K562 (cell line): ENCODE data around the gene SLC25A45. TPM values are rescaled to one million over a fixed set of nuclear protein-coding genes. Genes with fewer than 3 reads are reported as not detected.

Experiments used
- CSDE1 ChIP-seq, 2 experiments: fragments of 450-650 bp; IDR thresholded peaks; 2 replicates each; pipeline ENCODE4 v1.6.1; 2016; ENCODE audit warnings: mild to moderate bottlenecking in 1 of 2
- E2F3 ChIP-seq: fragments of 250-450 bp; sonication (Bioruptor Pico); IDR thresholded peaks from 2 replicates; pipeline ENCODE4 v1.4.0; 2020; ENCODE audit warnings: mild to moderate bottlenecking
- FOXA3 ChIP-seq, 2 experiments: fragments of 450-650 bp in 1 of 2; sonication (generic) in 1 of 2; formaldehyde crosslinking; IDR thresholded peaks in 1 of 2; conservative IDR thresholded peaks in 1 of 2; 2 replicates each; pipeline versions ENCODE4 v1.4.0 to v1.8.0; 2020 to 2022; ENCODE audit warnings: mild to moderate bottlenecking in 2 of 2, missing genetic modification reagents in 1 of 2
- HDAC8 ChIP-seq: fragments of 450-650 bp; IDR thresholded peaks from 2 replicates; pipeline ENCODE4 v1.6.1; 2016; ENCODE audit warnings: mild to moderate bottlenecking, missing genetic modification characterization, moderate library complexity, missing compliant biosample characterization
- IFI16 ChIP-seq: fragments of 250-450 bp; sonication (Bioruptor Pico); IDR thresholded peaks from 2 replicates; pipeline ENCODE4 v2.1.2; 2022; ENCODE audit warnings: mild to moderate bottlenecking, inconsistent platforms
- PHF21A ChIP-seq: fragments of 450-650 bp; IDR thresholded peaks from 2 replicates; pipeline ENCODE4 v1.6.1; 2017; ENCODE audit warnings: low read depth, borderline replicate concordance
- PTBP1 ChIP-seq: fragments of 200-400 bp; formaldehyde crosslinking; IDR thresholded peaks from 2 replicates; pipeline ENCODE4 v1.6.1; 2017; ENCODE audit warnings: low read depth, low read length
- RBBP5 ChIP-seq: fragments of 200-600 bp; sonication (generic); IDR thresholded peaks from 2 replicates; pipeline ENCODE4 v1.6.1; 2012; ENCODE audit warnings: borderline replicate concordance, mild to moderate bottlenecking, low read length, control low read depth, inconsistent platforms; ENCODE audit not compliant: insufficient read depth, poor library complexity, severe bottlenecking
- RUNX1 ChIP-seq: sonication (generic); IDR thresholded peaks from 2 replicates; pipeline ENCODE4 v1.6.1; 2016; ENCODE audit warnings: antibody characterized with exemption, low read depth
- STAT5A ChIP-seq: IDR thresholded peaks from 2 replicates; pipeline ENCODE4 v1.6.1; 2012; ENCODE audit warnings: low read length, inconsistent platforms, borderline replicate concordance
- SUPT5H ChIP-seq: fragments of 450-650 bp; IDR thresholded peaks from 2 replicates; pipeline ENCODE4 v1.6.1; 2016
- TEAD2 ChIP-seq: fragments of 450-650 bp; IDR thresholded peaks from 2 replicates; pipeline ENCODE4 v1.6.1; 2016; ENCODE audit warnings: missing genetic modification characterization, control low read depth, missing compliant biosample characterization
- ZKSCAN8 ChIP-seq: fragments of 200-800 bp; sonication (Bioruptor generic); IDR thresholded peaks from 2 replicates; pipeline ENCODE4 v1.6.1; 2016; ENCODE audit warnings: missing genetic modification characterization, missing compliant biosample characterization
- ZNF165 ChIP-seq: fragments of 250-450 bp; sonication (Bioruptor Pico); IDR thresholded peaks from 2 replicates; pipeline ENCODE4 v1.4.0; 2020; ENCODE audit warnings: borderline replicate concordance
- ZNF445 ChIP-seq: fragments of 250-450 bp; sonication (Bioruptor Pico); IDR thresholded peaks from 2 replicates; pipeline ENCODE4 v1.4.0; 2020; ENCODE audit warnings: low read depth, mild to moderate bottlenecking, moderate library complexity
- ZNF551 ChIP-seq: fragments of 250-450 bp; sonication (Bioruptor Pico); IDR thresholded peaks from 2 replicates; pipeline ENCODE4 v1.5.0; 2021; ENCODE audit warnings: mild to moderate bottlenecking, moderate library complexity
- ZNF561 ChIP-seq: fragments of 450-650 bp; formaldehyde crosslinking; conservative IDR thresholded peaks from 2 replicates; pipeline ENCODE4 v1.4.0; 2020; ENCODE audit warnings: mild to moderate bottlenecking, moderate library complexity
- ZNF696 ChIP-seq: fragments of 250-450 bp; sonication (Bioruptor Pico); conservative IDR thresholded peaks from 2 replicates; pipeline ENCODE4 v1.4.0; 2020; ENCODE audit warnings: mild to moderate bottlenecking, moderate library complexity
- ZNF830 ChIP-seq: fragments of 250-450 bp; sonication (Bioruptor Pico); IDR thresholded peaks from 2 replicates; pipeline ENCODE4 v1.5.0; 2021; ENCODE audit warnings: mild to moderate bottlenecking
- polyA plus RNA-seq, 8 experiments: library from polyadenylated mRNA; depleted of rRNA in 4 of 8; stranded (reverse) in 5 of 8; unstranded in 3 of 8; fragments of >200 nt; fragmentation: Nextera tagmentation in 2 of 8; fragmentation: Illumina TruSeq in 1 of 8; extraction: Ambion mirVana in 2 of 8; extraction: Trizol in 1 of 8; gene quantifications; 2 replicates each; pipeline versions ENCODE4 v1.2.1 to v1.2.3, GENCODE V29; 2011 to 2014; ENCODE audit warnings: inconsistent platforms in 1 of 8, missing spikeins in 1 of 8
- total RNA-seq, 7 experiments: library from RNA; depleted of rRNA in 6 of 7; stranded (reverse); fragments of >200 nt in 6 of 7; fragmentation: Illumina TruSeq in 2 of 7; extraction: Trizol in 2 of 7; gene quantifications; 2 replicates each; pipeline versions ENCODE4 v1.2.1 to v1.2.3, GENCODE V29; 2011 to 2021; ENCODE audit warnings: low replicate concordance in 1 of 7
- TF ChIP-seq, protein P1 (sequence below): sonication (generic); formaldehyde crosslinking; IDR thresholded peaks from 2 replicates; pipeline ENCODE4 v1.8.0; 2023; ENCODE audit warnings: missing genetic modification reagents, mild to moderate bottlenecking, borderline replicate concordance
- TF ChIP-seq, protein P2 (sequence below), 2 experiments: fragments of 450-650 bp; IDR thresholded peaks; 2 replicates each; pipeline ENCODE4 v1.6.1; 2016
- TF ChIP-seq, protein P3 (sequence below): fragments of 250-450 bp; sonication (Bioruptor Pico); IDR thresholded peaks from 2 replicates; pipeline ENCODE4 v1.9.0; 2021; ENCODE audit warnings: mild to moderate bottlenecking

SLC25A45 gene
- total and polyA plus RNA-seq, 9 of the 15 experiments (the other 6 are each of a cell fraction or from before 2014, with no cell fraction given) = 0.15 to 2.3 (median 0.68) TPM

DNA sequence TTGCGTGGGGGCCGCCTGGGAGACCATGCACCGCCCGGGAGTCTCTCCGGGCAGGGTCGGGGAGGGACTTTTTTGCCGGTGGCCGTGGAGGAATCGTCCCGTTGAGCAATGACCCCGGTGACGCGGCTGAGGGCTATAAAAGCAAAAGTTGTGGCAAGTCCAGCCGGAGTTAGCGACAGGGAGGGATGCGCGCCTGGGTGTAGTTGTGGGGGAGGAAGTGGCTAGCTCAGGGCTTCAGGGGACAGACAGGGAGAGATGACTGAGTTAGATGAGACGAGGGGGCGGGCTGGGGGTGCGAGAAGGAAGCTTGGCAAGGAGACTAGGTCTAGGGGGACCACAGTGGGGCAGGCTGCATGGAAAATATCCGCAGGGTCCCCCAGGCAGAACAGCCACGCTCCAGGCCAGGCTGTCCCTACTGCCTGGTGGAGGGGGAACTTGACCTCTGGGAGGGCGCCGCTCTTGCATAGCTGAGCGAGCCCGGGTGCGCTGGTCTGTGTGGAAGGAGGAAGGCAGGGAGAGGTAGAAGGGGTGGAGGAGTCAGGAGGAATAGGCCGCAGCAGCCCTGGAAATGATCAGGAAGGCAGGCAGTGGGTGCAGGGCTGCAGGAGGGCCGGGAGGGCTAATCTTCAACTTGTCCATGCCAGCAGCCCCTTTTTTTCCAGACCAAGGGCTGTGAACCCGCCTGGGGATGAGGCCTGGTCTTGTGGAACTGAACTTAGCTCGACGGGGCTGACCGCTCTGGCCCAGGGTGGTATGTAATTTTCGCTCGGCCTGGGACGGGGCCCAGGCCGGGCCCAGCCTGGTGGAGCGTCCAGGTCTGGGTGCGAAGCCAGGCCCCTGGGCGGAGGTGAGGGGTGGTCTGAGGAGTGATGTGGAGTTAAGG lies 40.4 kb upstream of the SLC25A45 start, which contains the start of gene NEAT1 (continued):
- TF ChIP-seq RBBP5 = peak; percentile 6
- TF ChIP-seq ZNF551 = peak; percentile 99
- TF ChIP-seq ZKSCAN8 (CRISPR knock-in tag) = no peak
- TF ChIP-seq, protein P1, sequence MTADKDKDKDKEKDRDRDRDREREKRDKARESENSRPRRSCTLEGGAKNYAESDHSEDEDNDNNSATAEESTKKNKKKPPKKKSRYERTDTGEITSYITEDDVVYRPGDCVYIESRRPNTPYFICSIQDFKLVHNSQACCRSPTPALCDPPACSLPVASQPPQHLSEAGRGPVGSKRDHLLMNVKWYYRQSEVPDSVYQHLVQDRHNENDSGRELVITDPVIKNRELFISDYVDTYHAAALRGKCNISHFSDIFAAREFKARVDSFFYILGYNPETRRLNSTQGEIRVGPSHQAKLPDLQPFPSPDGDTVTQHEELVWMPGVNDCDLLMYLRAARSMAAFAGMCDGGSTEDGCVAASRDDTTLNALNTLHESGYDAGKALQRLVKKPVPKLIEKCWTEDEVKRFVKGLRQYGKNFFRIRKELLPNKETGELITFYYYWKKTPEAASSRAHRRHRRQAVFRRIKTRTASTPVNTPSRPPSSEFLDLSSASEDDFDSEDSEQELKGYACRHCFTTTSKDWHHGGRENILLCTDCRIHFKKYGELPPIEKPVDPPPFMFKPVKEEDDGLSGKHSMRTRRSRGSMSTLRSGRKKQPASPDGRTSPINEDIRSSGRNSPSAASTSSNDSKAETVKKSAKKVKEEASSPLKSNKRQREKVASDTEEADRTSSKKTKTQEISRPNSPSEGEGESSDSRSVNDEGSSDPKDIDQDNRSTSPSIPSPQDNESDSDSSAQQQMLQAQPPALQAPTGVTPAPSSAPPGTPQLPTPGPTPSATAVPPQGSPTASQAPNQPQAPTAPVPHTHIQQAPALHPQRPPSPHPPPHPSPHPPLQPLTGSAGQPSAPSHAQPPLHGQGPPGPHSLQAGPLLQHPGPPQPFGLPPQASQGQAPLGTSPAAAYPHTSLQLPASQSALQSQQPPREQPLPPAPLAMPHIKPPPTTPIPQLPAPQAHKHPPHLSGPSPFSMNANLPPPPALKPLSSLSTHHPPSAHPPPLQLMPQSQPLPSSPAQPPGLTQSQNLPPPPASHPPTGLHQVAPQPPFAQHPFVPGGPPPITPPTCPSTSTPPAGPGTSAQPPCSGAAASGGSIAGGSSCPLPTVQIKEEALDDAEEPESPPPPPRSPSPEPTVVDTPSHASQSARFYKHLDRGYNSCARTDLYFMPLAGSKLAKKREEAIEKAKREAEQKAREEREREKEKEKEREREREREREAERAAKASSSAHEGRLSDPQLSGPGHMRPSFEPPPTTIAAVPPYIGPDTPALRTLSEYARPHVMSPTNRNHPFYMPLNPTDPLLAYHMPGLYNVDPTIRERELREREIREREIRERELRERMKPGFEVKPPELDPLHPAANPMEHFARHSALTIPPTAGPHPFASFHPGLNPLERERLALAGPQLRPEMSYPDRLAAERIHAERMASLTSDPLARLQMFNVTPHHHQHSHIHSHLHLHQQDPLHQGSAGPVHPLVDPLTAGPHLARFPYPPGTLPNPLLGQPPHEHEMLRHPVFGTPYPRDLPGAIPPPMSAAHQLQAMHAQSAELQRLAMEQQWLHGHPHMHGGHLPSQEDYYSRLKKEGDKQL = no peak
- peak; percentile 100 for TF ChIP-seq ZNF830 (CRISPR knock-in tag)
- TF ChIP-seq FOXA3 (CRISPR knock-in tag; conservative IDR thresholded peaks at IDR 0.05 in 1 of 2, IDR thresholded peaks at IDR 0.05 in 1 of 2) = peak; percentile 59 to 95; a peak in 2 of 4 replicates
- TF ChIP-seq, protein P2, sequence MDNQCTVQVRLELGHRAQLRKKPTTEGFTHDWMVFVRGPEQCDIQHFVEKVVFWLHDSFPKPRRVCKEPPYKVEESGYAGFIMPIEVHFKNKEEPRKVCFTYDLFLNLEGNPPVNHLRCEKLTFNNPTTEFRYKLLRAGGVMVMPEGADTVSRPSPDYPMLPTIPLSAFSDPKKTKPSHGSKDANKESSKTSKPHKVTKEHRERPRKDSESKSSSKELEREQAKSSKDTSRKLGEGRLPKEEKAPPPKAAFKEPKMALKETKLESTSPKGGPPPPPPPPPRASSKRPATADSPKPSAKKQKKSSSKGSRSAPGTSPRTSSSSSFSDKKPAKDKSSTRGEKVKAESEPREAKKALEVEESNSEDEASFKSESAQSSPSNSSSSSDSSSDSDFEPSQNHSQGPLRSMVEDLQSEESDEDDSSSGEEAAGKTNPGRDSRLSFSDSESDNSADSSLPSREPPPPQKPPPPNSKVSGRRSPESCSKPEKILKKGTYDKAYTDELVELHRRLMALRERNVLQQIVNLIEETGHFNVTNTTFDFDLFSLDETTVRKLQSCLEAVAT (IDR thresholded peaks at IDR 0.05) = peak; percentile 100
- TF ChIP-seq PTBP1 = peak; percentile 96
- TF ChIP-seq RUNX1 = peak; percentile 86
- TF ChIP-seq PHF21A = 0 out of 2 replicates have a peak, but pooled peaks have one; percentile 58
- TF ChIP-seq, protein P3, sequence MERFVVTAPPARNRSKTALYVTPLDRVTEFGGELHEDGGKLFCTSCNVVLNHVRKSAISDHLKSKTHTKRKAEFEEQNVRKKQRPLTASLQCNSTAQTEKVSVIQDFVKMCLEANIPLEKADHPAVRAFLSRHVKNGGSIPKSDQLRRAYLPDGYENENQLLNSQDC (CRISPR knock-in tag) = peak; percentile 99
- TF ChIP-seq STAT5A = peak; percentile 61
- no peak for TF ChIP-seq CSDE1 (IDR thresholded peaks at IDR 0.05)
- TF ChIP-seq E2F3 (CRISPR knock-in tag) = peak; percentile 97
- peak; percentile 99 for TF ChIP-seq ZNF445 (CRISPR knock-in tag)
- peak; percentile 28; the same call in 1 of the 2 replicates for TF ChIP-seq TEAD2 (tag)
- TF ChIP-seq SUPT5H = peak; percentile 100
- peak; percentile 88 for TF ChIP-seq ZNF165 (CRISPR knock-in tag)
- peak; percentile 100 for TF ChIP-seq ZNF561 (CRISPR knock-in tag)
- no peak for TF ChIP-seq IFI16
- peak; percentile 99 for TF ChIP-seq ZNF696 (CRISPR knock-in tag)
- no peak; the same call in 1 of the 2 replicates for TF ChIP-seq HDAC8 (tag)
